ENCODE data around the gene RPF1.
"Not testable (repeated sequence)": the region's sequence is repeated elsewhere in the genome, so short reads cannot be mapped to it uniquely, and the experiment has no call there.

Gene RPF1

DNA sequence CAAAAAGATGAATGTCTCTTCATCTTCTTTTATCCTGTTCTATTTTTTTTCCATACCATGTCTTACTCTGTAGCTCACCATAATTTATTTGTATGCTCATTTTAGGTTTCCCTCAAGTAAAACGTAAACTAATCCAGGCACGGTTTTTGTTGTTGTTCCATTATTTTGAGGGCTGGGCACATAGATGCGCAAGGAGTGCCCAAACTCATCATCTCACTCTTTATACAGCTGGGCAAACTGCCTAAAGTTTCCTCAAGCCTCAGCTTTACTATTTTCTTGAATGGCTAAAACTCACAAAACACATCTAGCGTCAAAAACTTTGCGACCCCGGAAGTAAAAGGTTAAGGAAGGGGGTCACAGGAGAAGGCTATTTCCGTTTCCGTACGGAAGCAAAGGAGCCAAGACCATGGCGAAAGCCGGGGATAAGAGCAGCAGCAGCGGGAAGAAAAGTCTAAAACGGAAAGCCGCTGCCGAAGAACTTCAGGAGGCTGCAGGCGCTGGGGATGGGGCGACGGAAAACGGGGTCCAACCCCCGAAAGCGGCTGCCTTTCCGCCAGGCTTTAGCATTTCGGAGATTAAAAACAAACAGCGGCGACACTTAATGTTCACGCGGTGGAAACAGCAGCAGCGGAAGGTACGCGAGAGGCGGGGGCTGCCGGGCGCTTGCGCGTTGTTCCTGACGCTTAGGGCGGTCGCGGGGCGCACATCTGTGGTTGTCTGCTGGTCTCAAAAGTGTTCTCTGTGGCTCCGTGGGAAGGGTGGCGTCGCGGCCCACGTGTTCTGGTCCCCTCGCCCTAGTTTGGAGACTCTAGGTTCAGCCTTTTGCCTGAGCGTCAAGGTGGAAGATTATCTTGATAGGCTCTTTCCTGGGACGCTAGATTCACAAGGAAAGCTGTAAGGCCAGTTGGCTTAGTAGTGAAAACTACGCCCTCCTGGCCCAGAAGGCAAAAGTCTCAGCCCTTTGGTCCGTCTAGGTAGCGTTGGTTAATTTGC is at the start of gene RPF1:
RPF1 (plus strand) TSS at position 391 of the 993 bp plus-strand sequence; CDS start at position 407, 16 bp downstream.
- DNase-seq (ENCODE audit: low read depth) = peak; percentile 54

GRCh38 chr1:84430546-84430945 is 48.5 kb upstream of the RPF1 start:
- DNase-seq (ENCODE audit: low read depth) = no peak

- peak; percentile 26 for DNase-seq (ENCODE audit: low read depth)
Measured at GRCh38 chr1:84433258-84434080, 45.6 kb upstream of the RPF1 start.

- DNase-seq (ENCODE audit: low read depth) = no peak
Measured at GRCh38 chr1:84434081-84434769, 44.8 kb upstream of the RPF1 start.

GRCh38 chr1:84434801-84435549 is 44.1 kb upstream of the RPF1 start:
- DNase-seq (ENCODE audit: low read depth) = no peak

DNA sequence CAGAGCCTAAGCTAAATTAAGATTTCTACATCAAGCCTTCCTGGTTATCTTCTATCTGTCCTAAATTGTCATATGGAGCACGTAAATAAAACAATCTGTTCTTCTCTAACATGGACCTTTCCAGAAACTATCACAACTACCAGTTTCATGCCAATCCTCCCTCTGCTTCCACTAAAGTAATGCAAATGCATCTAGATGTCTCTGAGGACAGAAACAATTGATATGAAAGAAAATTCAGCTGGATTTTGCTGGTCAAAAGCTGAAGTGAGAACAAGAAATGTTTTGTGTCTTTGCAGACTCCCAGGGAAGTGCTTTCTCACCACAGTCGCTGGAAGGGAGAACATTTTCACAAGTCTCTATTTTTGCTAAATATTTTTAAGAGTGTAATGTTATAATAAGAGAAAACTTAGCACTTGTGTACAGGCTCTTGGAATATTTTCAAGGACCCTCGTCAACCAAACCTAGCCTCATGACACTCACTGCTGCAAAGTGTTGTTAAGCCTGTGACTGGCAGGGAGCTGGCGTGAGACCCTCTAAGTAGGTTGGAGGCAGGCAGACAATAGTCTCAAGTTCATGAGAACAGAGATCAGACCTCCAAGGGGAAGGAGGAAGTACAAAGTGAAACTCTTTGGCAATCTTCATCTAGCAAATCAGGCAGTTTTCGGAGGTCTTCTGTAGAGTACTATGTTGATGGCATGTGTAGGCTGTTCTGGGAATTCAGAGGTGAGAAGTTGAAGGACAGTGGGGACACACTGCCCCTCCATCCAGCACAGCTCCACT is 42.0 kb upstream of the RPF1 start:
- no peak for DNase-seq (ENCODE audit: low read depth)

DNA sequence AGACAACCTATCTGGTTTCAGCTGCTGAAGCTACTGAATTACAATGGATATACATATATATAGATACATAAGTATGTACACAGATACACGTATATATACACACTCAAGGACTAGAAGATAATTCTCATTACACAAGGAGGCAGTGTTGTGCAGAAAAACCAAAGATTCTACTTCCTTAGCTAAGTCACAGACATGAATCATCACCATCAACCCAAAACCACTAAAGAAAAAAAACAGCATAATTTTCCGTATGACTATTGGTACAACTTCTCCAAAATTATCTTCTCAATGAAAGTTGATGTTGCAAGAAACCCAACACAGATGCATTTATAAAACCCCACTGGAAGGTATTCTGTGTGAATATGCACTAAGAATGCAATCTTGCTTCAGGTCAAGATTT is 36.8 kb upstream of the RPF1 start:
- peak; percentile 17 for DNase-seq (ENCODE audit: low read depth)

DNA sequence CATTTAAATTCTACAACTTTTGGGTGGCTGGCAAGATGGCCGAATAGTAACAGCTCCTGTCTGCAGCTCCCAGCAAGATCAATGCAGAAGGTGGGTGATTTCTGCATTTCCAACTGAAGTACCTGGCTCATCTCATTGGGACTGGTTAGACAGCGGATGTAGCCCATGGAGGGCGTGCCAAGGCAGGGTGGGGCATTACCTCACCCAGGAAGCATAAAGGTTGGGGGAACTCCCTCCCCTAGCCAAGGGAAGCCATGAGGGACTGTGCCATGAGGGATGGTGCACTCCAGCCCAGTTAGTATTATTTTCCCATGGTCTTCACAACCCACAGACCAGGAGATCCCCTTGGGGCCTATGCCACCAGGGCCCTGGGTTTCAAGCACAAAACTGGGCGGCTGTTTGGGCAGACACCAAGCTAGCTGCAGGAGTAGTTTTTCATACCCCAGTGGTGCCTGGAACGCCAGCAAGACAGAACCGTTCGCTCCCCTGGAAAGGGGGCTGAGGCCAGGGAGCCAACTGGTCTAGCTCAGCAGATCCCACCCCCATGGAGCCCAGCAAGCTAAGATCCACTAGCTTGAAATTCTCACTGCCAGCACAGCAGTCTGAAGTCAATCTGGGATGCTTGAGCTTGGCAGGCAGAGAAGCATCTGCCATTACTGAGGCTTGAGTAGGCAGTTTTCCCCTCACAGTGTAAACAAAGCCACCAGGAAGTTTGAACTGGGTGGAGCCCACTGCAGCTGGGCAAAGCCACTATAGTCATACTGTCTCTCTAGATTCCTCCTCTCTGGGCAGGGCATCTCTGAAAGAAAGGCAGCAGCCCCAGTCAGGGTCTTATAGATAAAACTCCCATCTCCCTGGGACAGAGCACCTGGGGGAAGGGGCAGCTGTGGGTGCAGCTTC is 36.1 kb upstream of the RPF1 start:
- not testable (repeated sequence) for DNase-seq (ENCODE audit: low read depth)

DNA sequence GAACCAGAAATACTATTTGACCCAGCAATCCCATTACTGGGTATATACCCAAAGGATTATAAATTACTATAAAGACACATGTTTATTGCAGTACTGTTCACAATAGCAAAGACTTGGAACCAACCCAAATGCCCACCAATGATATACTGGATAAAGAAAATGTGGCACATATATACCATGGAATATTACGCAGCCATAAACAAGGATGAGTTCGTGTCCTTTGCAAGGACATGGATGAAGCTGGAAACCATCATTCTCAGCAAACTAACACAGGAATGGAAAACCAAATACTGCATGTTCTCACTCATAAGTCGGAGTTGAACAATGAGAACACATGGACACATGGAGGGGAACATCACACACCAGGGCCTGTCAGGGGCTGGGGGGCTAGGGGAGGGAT is 30.4 kb upstream of the RPF1 start:
- DNase-seq (ENCODE audit: low read depth) = not testable (repeated sequence)

- no peak for DNase-seq (ENCODE audit: low read depth)
Measured at GRCh38 chr1:84450910-84451309, 28.2 kb upstream of the RPF1 start.

GRCh38 chr1:84452436-84452835 is 26.6 kb upstream of the RPF1 start:
- no peak for DNase-seq (ENCODE audit: low read depth)

GRCh38 chr1:84462118-84462517 is 16.9 kb upstream of the RPF1 start:
- no peak for DNase-seq (ENCODE audit: low read depth)

DNA sequence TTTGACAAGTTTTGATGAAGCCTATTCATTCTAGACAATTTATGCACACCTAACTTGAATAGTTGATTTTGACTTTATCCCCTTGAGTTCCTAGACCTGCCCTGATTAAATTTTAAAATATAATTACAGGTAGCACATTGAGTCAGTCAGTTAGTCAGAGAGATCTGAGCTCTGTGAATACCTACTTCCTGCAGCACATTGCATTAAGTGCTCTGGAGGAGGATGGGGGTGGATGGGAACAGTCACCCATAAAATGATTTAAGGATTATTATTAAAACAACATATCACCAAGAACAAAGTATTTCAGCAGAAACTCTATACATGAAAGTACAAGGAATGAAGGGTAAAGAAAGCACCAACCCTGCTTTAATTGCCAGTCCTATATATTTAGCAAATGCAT is 11.8 kb upstream of the RPF1 start:
- no peak for DNase-seq (ENCODE audit: low read depth)

DNA sequence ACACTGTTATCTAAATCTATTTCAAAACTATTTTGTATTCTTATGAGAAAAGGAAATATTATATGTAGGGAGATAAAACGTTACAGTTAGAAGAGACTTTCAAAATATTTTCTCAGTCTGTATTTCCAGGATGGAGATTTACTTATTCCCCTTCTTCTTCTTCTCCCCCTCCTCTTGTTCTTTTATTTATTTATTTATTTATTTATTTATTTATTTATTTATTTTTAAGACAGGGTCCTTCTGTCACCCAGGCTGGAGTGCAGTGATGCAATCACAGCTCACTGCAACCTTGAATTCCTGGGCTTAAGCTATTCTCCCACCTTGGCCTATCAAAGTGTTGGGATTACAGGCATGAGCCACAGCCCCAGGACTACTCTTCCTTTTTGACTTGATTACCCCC is 2.8 kb upstream of the RPF1 start:
- DNase-seq (ENCODE audit: low read depth) = no peak

GRCh38 chr1:84479998-84480397 is 932 bp downstream of the RPF1 start:
- peak; percentile 9 for DNase-seq (ENCODE audit: low read depth)

- no peak for DNase-seq (ENCODE audit: low read depth)
Measured at GRCh38 chr1:84480650-84481049, 1.6 kb downstream of the RPF1 start.

- DNase-seq (ENCODE audit: low read depth) = no peak
Measured at GRCh38 chr1:84481317-84481716, 2.3 kb downstream of the RPF1 start.

- DNase-seq (ENCODE audit: low read depth) = no peak
Measured at GRCh38 chr1:84488107-84488506, 9.0 kb downstream of the RPF1 start.

DNA sequence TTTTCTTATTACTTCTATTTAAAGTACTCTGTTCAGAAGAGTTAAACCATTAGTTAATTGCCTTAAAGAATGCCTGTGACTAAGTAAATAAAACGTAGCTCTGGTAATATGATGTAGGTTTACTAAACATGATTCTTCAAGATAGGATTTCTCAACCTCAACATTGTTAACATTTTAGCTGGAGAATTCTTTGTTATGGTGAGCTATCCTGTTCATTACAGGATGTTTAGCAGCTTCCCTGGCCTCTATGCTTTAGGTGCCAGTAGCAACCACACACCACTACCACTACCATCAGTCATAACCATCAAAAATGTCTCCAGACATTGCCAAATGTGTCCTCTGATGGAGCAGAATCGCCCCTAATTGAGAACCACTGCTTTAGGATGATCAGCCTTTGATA is 10.7 kb downstream of the RPF1 start:
- no peak for DNase-seq (ENCODE audit: low read depth)

GRCh38 chr1:84492726-84493125 is 13.7 kb downstream of the RPF1 start:
- no peak for DNase-seq (ENCODE audit: low read depth)
